Hepatocyte (in vitro differentiated cells): ENCODE measurements around the gene RPL29. TPM values are rescaled to one million over a fixed set of nuclear protein-coding genes. Genes with fewer than 3 reads are reported as not detected.
A peak's percentile ranks its signal among the peaks of the same experiment; 100 is the strongest.

ENCODE experiments used
- DNase-seq: peaks from one replicate; pipeline ENCODE4 v3.0.0-alpha.2; 2016; ENCODE audit warnings: low spot score
- H2AFZ ChIP-seq: fragments of 200-600 bp; sonication (generic); 2 replicates; pipeline ENCODE4 v1.6.0; 2016; ENCODE audit warnings: antibody characterized with exemption, mild to moderate bottlenecking
- H3K27ac ChIP-seq: fragments of 200-600 bp; sonication (generic); 2 replicates; pipeline ENCODE4 v1.5.1; 2016; ENCODE audit warnings: mild to moderate bottlenecking
- H3K27me3 ChIP-seq: fragments of 200-600 bp; sonication (generic); 2 replicates; pipeline ENCODE4 v1.6.1; 2016
- H3K36me3 ChIP-seq: fragments of 200-600 bp; sonication (generic); replicated peaks from 2 replicates; pipeline ENCODE4 v1.5.1; 2016; ENCODE audit warnings: low read depth; ENCODE audit not compliant: insufficient read depth
- H3K4me1 ChIP-seq: fragments of 200-600 bp; sonication (generic); 2 replicates; pipeline ENCODE4 v1.5.1; 2016; ENCODE audit warnings: mild to moderate bottlenecking, moderate library complexity; ENCODE audit not compliant: insufficient read depth
- H3K4me2 ChIP-seq: fragments of 200-600 bp; sonication (generic); 2 replicates; pipeline ENCODE4 v1.6.0; 2016
- H3K4me3 ChIP-seq: fragments of 200-600 bp; sonication (generic); 2 replicates; pipeline ENCODE4 v1.5.1; 2016; ENCODE audit warnings: mild to moderate bottlenecking
- H3K79me2 ChIP-seq: fragments of 200-600 bp; sonication (generic); 2 replicates; pipeline ENCODE4 v1.6.0; 2017; ENCODE audit warnings: mild to moderate bottlenecking
- H3K9me2 ChIP-seq: fragments of 200-600 bp; sonication (generic); replicated peaks from 2 replicates; pipeline ENCODE4 v1.6.0; 2017; ENCODE audit warnings: mild to moderate bottlenecking; ENCODE audit not compliant: insufficient read depth
- H3K9me3 ChIP-seq: fragments of 200-600 bp; sonication (generic); 2 replicates; pipeline ENCODE4 v1.5.1; 2016; ENCODE audit warnings: low read depth, mild to moderate bottlenecking
- H4K20me1 ChIP-seq: fragments of 200-600 bp; sonication (generic); 2 replicates; pipeline ENCODE4 v1.6.0; 2016; ENCODE audit warnings: mild to moderate bottlenecking; ENCODE audit not compliant: insufficient read depth, poor library complexity, severe bottlenecking
- CTCF ChIP-seq: fragments of 200-600 bp; sonication (generic); IDR thresholded peaks from 2 replicates; pipeline ENCODE4 v1.5.1; 2016; ENCODE audit warnings: antibody characterized with exemption, mild to moderate bottlenecking; ENCODE audit not compliant: poor library complexity
- EZH2 ChIP-seq: fragments of 200-600 bp; sonication (generic); IDR thresholded peaks from 2 replicates; pipeline ENCODE4 v1.6.1; 2016; ENCODE audit warnings: antibody characterized with exemption, mild to moderate bottlenecking, borderline replicate concordance
- EZH2phosphoT487 ChIP-seq: fragments of 200-600 bp; sonication (generic); IDR thresholded peaks from one replicate; pipeline ENCODE4 v1.6.1; 2018; ENCODE audit warnings: antibody characterized with exemption, mild to moderate bottlenecking, low read depth, moderate library complexity; ENCODE audit not compliant: unreplicated experiment, severe bottlenecking
- WGBS: methylation state at CpG from one replicate; pipeline ENCODE4 v1.1.6; 2016; ENCODE audit warnings: low lambda C conversion rate; ENCODE audit errors: missing lambda C conversion rate; 5-methylcytosine and 5-hydroxymethylcytosine counted together
- polyA plus RNA-seq: library from polyadenylated mRNA; unstranded; fragments of >200 nt; fragmentation: Nextera tagmentation; extraction: Ambion mirVana; gene quantifications from 2 replicates; pipeline ENCODE4 v1.2.1, GENCODE V29; 2016
- total RNA-seq: library from RNA; depleted of rRNA; stranded (reverse); fragments of >200 nt; gene quantifications from 2 replicates; pipeline ENCODE4 v1.2.3, GENCODE V29; 2014

The RPL29 gene
- total and polyA plus RNA-seq, 2 experiments from 2014 or later = 786 to 981 TPM

GRCh38 chr3:51966922-51967383 is 28.7 kb downstream of the RPL29 start:
- Histone ChIP-seq H3K4me2 (peak overlapping the region; percentile 97), H3K36me3 (no peaks in the 10 kb centered on the region), H3K79me2 (peaks cover 31% of the 10 kb centered on the region), H3K4me3 (peak overlapping the region; percentile 75), H4K20me1 (no peaks in the 10 kb centered on the region), H2AFZ (peak overlapping the region; percentile 40), H3K27me3 (no peaks in the 10 kb centered on the region), H3K4me1 (peaks cover 31% of the 10 kb centered on the region), H3K27ac (peak overlapping the region; percentile 95), H3K9me2 (no peaks in the 10 kb centered on the region), H3K9me3 (no peaks in the 10 kb centered on the region)
- no peak for DNase-seq
- TF ChIP-seq EZH2 = no peak
- TF ChIP-seq CTCF = no peak
- no peak for TF ChIP-seq EZH2phosphoT487
- WGBS = 12% methylated on average over 12 of the region's 33 CpGs

- Histone ChIP-seq H4K20me1 (no peaks in the 10 kb centered on the region), H3K4me1 (peaks cover 31% of the 10 kb centered on the region), H3K79me2 (peaks cover 31% of the 10 kb centered on the region), H3K9me3 (no peaks in the 10 kb centered on the region), H3K9me2 (no peaks in the 10 kb centered on the region), H3K36me3 (no peaks in the 10 kb centered on the region), H3K27ac (peak overlapping the region; percentile 95), H2AFZ (peak overlapping the region; percentile 40), H3K27me3 (no peaks in the 10 kb centered on the region), H3K4me2 (peak overlapping the region; percentile 97), H3K4me3 (peak overlapping the region; percentile 75)
- TF ChIP-seq EZH2phosphoT487 (no peak), EZH2 (no peak), CTCF (no peak)
- no peak for DNase-seq
- 86% methylated on average over 2 of the region's 5 CpGs for WGBS
These were observed 29.2 kb downstream of the RPL29 start for GRCh38 chr3:51966486-51966885.

GRCh38 chr3:51966016-51966415 is 29.7 kb downstream of the RPL29 start:
- Histone ChIP-seq H3K27me3 (no peaks in the 10 kb centered on the region), H3K9me2 (no peaks in the 10 kb centered on the region), H2AFZ (no peak overlapping the region), H3K36me3 (no peaks in the 10 kb centered on the region), H3K27ac (no peak overlapping the region), H3K4me2 (peak overlapping the region; percentile 97), H4K20me1 (no peaks in the 10 kb centered on the region), H3K9me3 (no peaks in the 10 kb centered on the region), H3K4me1 (peaks cover 31% of the 10 kb centered on the region), H3K79me2 (peaks cover 31% of the 10 kb centered on the region), H3K4me3 (no peak overlapping the region)
- DNase-seq = no peak
- WGBS = 79% methylated on average over 2 of the region's 2 CpGs
- TF ChIP-seq EZH2phosphoT487 = no peak
- no peak for TF ChIP-seq CTCF
- no peak for TF ChIP-seq EZH2

GRCh38 chr3:51964521-51964920 is 31.2 kb downstream of the RPL29 start:
- Histone ChIP-seq H3K36me3 (no peaks in the 10 kb centered on the region), H4K20me1 (no peaks in the 10 kb centered on the region), H3K79me2 (peaks cover 31% of the 10 kb centered on the region), H3K27ac (no peak overlapping the region), H3K4me2 (no peak overlapping the region), H3K4me1 (peaks cover 31% of the 10 kb centered on the region), H3K4me3 (no peak overlapping the region), H3K9me3 (no peaks in the 10 kb centered on the region), H3K27me3 (no peaks in the 10 kb centered on the region), H2AFZ (no peak overlapping the region), H3K9me2 (no peaks in the 10 kb centered on the region)
- no peak for TF ChIP-seq EZH2
- TF ChIP-seq EZH2phosphoT487 = no peak
- TF ChIP-seq CTCF = no peak
- DNase-seq = no peak
- WGBS = 80% methylated on average over 4 of the region's 4 CpGs
